ENCODE data around the gene ZCCHC2.

Gene ZCCHC2

GRCh38 chr18:62522504-62523254 lies at the start of gene ZCCHC2:
TSS of gene ZCCHC2 (plus strand) at chr18:62523025. CDS start at chr18:62523425, 400 bp downstream.
- DNase-seq (ENCODE audit: low read depth) = peak; percentile 98

- DNase-seq (ENCODE audit: low read depth) = no peak
Measured at GRCh38 chr18:62479574-62479973, 43.3 kb upstream of the ZCCHC2 start.

GRCh38 chr18:62480927-62481326 lies 41.9 kb upstream of the ZCCHC2 start:
- DNase-seq (ENCODE audit: low read depth) = no peak

- DNase-seq (ENCODE audit: low read depth) = no peak
Measured at GRCh38 chr18:62484941-62485340, 37.9 kb upstream of the ZCCHC2 start.

GRCh38 chr18:62485684-62486083 lies 37.1 kb upstream of the ZCCHC2 start:
- DNase-seq (ENCODE audit: low read depth) = no peak

GRCh38 chr18:62486290-62486964 lies 36.4 kb upstream of the ZCCHC2 start:
- no peak for DNase-seq (ENCODE audit: low read depth)

- DNase-seq (ENCODE audit: low read depth) = no peak
Measured at GRCh38 chr18:62487161-62487560, 35.7 kb upstream of the ZCCHC2 start.

GRCh38 chr18:62490967-62491695 lies 31.7 kb upstream of the ZCCHC2 start:
- no peak for DNase-seq (ENCODE audit: low read depth)

- DNase-seq (ENCODE audit: low read depth) = no peak
Measured at GRCh38 chr18:62493033-62493862, 29.6 kb upstream of the ZCCHC2 start.

- DNase-seq (ENCODE audit: low read depth) = no peak
Measured at GRCh38 chr18:62494764-62495163, 28.1 kb upstream of the ZCCHC2 start.

- DNase-seq (ENCODE audit: low read depth) = no peak
Measured at GRCh38 chr18:62496262-62496661, 26.6 kb upstream of the ZCCHC2 start.

GRCh38 chr18:62497190-62497772 lies 25.5 kb upstream of the ZCCHC2 start:
- DNase-seq (ENCODE audit: low read depth) = no peak

- DNase-seq (ENCODE audit: low read depth) = no peak
Measured at GRCh38 chr18:62498616-62499262, 24.1 kb upstream of the ZCCHC2 start.

- no peak for DNase-seq (ENCODE audit: low read depth)
Measured at GRCh38 chr18:62499263-62499650, 23.6 kb upstream of the ZCCHC2 start.

- DNase-seq (ENCODE audit: low read depth) = no peak
Measured at GRCh38 chr18:62500174-62500573, 22.7 kb upstream of the ZCCHC2 start.

GRCh38 chr18:62500966-62501591 lies 21.7 kb upstream of the ZCCHC2 start:
- no peak for DNase-seq (ENCODE audit: low read depth)

GRCh38 chr18:62505669-62506494 lies 16.9 kb upstream of the ZCCHC2 start:
- DNase-seq (ENCODE audit: low read depth) = no peak

GRCh38 chr18:62506495-62507143 lies 16.2 kb upstream of the ZCCHC2 start:
- DNase-seq (ENCODE audit: low read depth) = no peak

- DNase-seq (ENCODE audit: low read depth) = no peak
Measured at GRCh38 chr18:62509779-62510178, 13.0 kb upstream of the ZCCHC2 start.
